H9 (cell line): Measurements from ENCODE around the gene TMEM204. TPM values are rescaled to one million over a fixed set of nuclear protein-coding genes. Genes with fewer than 3 reads are reported as not detected.

Experiments used
- DNase-seq: peaks from one replicate; pipeline ENCODE4 v3.0.0-alpha.2; 2017
- H2AFZ ChIP-seq: one replicate; pipeline ENCODE4 v1.6.1; 2013; ENCODE audit warnings: mild to moderate bottlenecking, low read length, control low read depth, moderate library complexity
- H2AK5ac ChIP-seq: 2 replicates; pipeline ENCODE4 v1.6.1; 2013; ENCODE audit warnings: low read length, control low read depth, mixed read lengths; ENCODE audit not compliant: insufficient read length
- H2BK120ac ChIP-seq: one replicate; pipeline ENCODE4 v1.6.1; 2013; ENCODE audit warnings: low read depth, mild to moderate bottlenecking, low read length, control low read depth, inconsistent platforms; ENCODE audit not compliant: poor library complexity, severe bottlenecking
- H2BK12ac ChIP-seq: 2 replicates; pipeline ENCODE4 v1.6.1; 2013; ENCODE audit warnings: low read length, control low read depth, mixed read lengths, low read depth; ENCODE audit not compliant: insufficient read length
- H2BK15ac ChIP-seq: 2 replicates; pipeline ENCODE4 v1.6.1; 2013; ENCODE audit warnings: low read depth, low read length, control low read depth
- H2BK20ac ChIP-seq: one replicate; pipeline ENCODE4 v1.6.1; 2013; ENCODE audit warnings: low read depth, mild to moderate bottlenecking, low read length, control low read depth, inconsistent platforms; ENCODE audit not compliant: poor library complexity, severe bottlenecking
- H2BK5ac ChIP-seq: 2 replicates; pipeline ENCODE4 v1.6.1; 2013; ENCODE audit warnings: low read length, control low read depth, mixed read lengths; ENCODE audit not compliant: insufficient read length
- H3K14ac ChIP-seq: 2 replicates; pipeline ENCODE4 v1.6.1; 2013; ENCODE audit warnings: low read length, control low read depth; ENCODE audit not compliant: insufficient read depth
- H3K18ac ChIP-seq: 2 replicates; pipeline ENCODE4 v1.6.1; 2013; ENCODE audit warnings: low read depth, mild to moderate bottlenecking, mixed read lengths, low read length, control low read depth; ENCODE audit not compliant: insufficient read length
- H3K23ac ChIP-seq: 2 replicates; pipeline ENCODE4 v1.6.1; 2013; ENCODE audit warnings: low read length, control low read depth, mixed read lengths, low read depth; ENCODE audit not compliant: insufficient read length
- H3K23me2 ChIP-seq: 2 replicates; pipeline ENCODE4 v1.6.1; 2013; ENCODE audit warnings: low read depth, mild to moderate bottlenecking, mixed read lengths, low read length, control low read depth; ENCODE audit not compliant: insufficient read length, poor library complexity, severe bottlenecking
- H3K27ac ChIP-seq: 2 replicates; pipeline ENCODE4 v1.5.1; 2013; ENCODE audit warnings: low read length, control low read depth, mixed read lengths, low read depth; ENCODE audit not compliant: insufficient read length
- H3K27me3 ChIP-seq: 2 replicates; pipeline ENCODE4 v1.6.1; 2013; ENCODE audit warnings: low read length, control low read depth, inconsistent platforms; ENCODE audit not compliant: insufficient read depth
- H3K4ac ChIP-seq: 2 replicates; pipeline ENCODE4 v1.6.1; 2013; ENCODE audit warnings: low read depth, mild to moderate bottlenecking, control low read depth, inconsistent platforms, low read length, moderate library complexity
- H3K4me1 ChIP-seq: 2 replicates; pipeline ENCODE4 v1.6.1; 2013; ENCODE audit warnings: low read length, control low read depth, inconsistent platforms; ENCODE audit not compliant: insufficient read depth
- H3K4me2 ChIP-seq: 2 replicates; pipeline ENCODE4 v1.6.1; 2013; ENCODE audit warnings: low read length, control low read depth, mixed read lengths; ENCODE audit not compliant: insufficient read length, insufficient read depth
- H3K56ac ChIP-seq: 2 replicates; pipeline ENCODE4 v1.6.1; 2013; ENCODE audit warnings: low read depth, mild to moderate bottlenecking, mixed read lengths, low read length, control low read depth; ENCODE audit not compliant: insufficient read length
- H3K79me1 ChIP-seq: 2 replicates; pipeline ENCODE4 v1.6.1; 2013; ENCODE audit warnings: low read depth, mild to moderate bottlenecking, moderate library complexity, low read length, control low read depth, inconsistent platforms; ENCODE audit not compliant: insufficient read depth, poor library complexity, severe bottlenecking
- H3K79me2 ChIP-seq: 2 replicates; pipeline ENCODE4 v1.6.1; 2013; ENCODE audit warnings: low read length, control low read depth, inconsistent platforms; ENCODE audit not compliant: insufficient read depth
- H3K9ac ChIP-seq: 2 replicates; pipeline ENCODE4 v1.6.1; 2013; ENCODE audit warnings: low read length, control low read depth, mixed read lengths; ENCODE audit not compliant: insufficient read length; ENCODE audit errors: extremely low read depth
- H3K9me3 ChIP-seq: one replicate; pipeline ENCODE4 v1.6.1; 2013; ENCODE audit warnings: low read depth, low read length, inconsistent platforms; ENCODE audit not compliant: control insufficient read depth
- H3T11ph ChIP-seq: one replicate; pipeline ENCODE4 v1.6.1; 2013; ENCODE audit warnings: mild to moderate bottlenecking, low read length, control low read depth, inconsistent platforms
- H4K20me1 ChIP-seq: one replicate; pipeline ENCODE4 v1.6.1; 2013; ENCODE audit not compliant: control insufficient read depth, insufficient read length, insufficient read depth
- H4K5ac ChIP-seq: 2 replicates; pipeline ENCODE4 v1.6.1; 2013; ENCODE audit warnings: low read depth, mild to moderate bottlenecking, mixed read lengths, low read length, control low read depth; ENCODE audit not compliant: insufficient read length
- H4K8ac ChIP-seq: replicated peaks from 2 replicates; pipeline ENCODE4 v1.6.1; 2013; ENCODE audit warnings: low read length, control low read depth, mixed read lengths, low read depth; ENCODE audit not compliant: insufficient read length
- H4K91ac ChIP-seq: 2 replicates; pipeline ENCODE4 v1.6.1; 2013; ENCODE audit warnings: low read depth, mild to moderate bottlenecking, moderate library complexity, mixed read lengths, low read length, control low read depth; ENCODE audit not compliant: insufficient read length
- H3K27ac Mint-ChIP-seq, 3 experiments: 2 replicates in 2 of 3; 3 replicates in 1 of 3; pipeline ENCODE4 v1.8.0; 2020 to 2021; ENCODE audit warnings: mixed read lengths in 3 of 3, mild to moderate bottlenecking in 1 of 3, moderate library complexity in 1 of 3
- H3K27me3 Mint-ChIP-seq: 2 replicates; pipeline ENCODE4 v1.8.0; 2021; ENCODE audit warnings: low read depth, mild to moderate bottlenecking, moderate library complexity, mixed read lengths
- H3K36me3 Mint-ChIP-seq, 3 experiments: 2 replicates in 2 of 3; 3 replicates in 1 of 3; pipeline ENCODE4 v1.8.0; 2020 to 2021; ENCODE audit warnings: low read depth in 3 of 3, mixed read lengths in 3 of 3; ENCODE audit not compliant: insufficient read depth in 1 of 3
- H3K4me1 Mint-ChIP-seq, 2 experiments: 2 replicates each; pipeline ENCODE4 v1.8.0; 2020; ENCODE audit warnings: mixed read lengths in 2 of 2
- H3K4me3 Mint-ChIP-seq, 2 experiments: 2 replicates in 1 of 2; 3 replicates in 1 of 2; pipeline ENCODE4 v1.8.0; 2020 to 2021; ENCODE audit warnings: mild to moderate bottlenecking in 2 of 2, mixed read lengths in 2 of 2, moderate library complexity in 1 of 2
- H3K9me3 Mint-ChIP-seq, 2 experiments: 2 replicates in 1 of 2; 3 replicates in 1 of 2; pipeline ENCODE4 v1.8.0; 2020; ENCODE audit warnings: mild to moderate bottlenecking in 2 of 2, mixed read lengths in 2 of 2, moderate library complexity in 1 of 2
- CTCF ChIP-seq: fragments of 200-600 bp; sonication (generic); conservative IDR thresholded peaks from 3 replicates; pipeline ENCODE4 v1.8.0; 2021; ENCODE audit warnings: antibody characterized with exemption, mild to moderate bottlenecking
- WGBS: extraction: QIAGEN DNeasy Blood & Tissue Kit; methylation state at CpG from one replicate; pipeline ENCODE4 v1.1.7; 2013; ENCODE audit warnings: missing lambda C conversion rate, low lambda C conversion rate, mixed read lengths; ENCODE audit not compliant: insufficient read length; ENCODE audit errors: extremely low coverage; 5-methylcytosine and 5-hydroxymethylcytosine counted together
- total RNA-seq: library from RNA; stranded (reverse); gene quantifications from 2 replicates; pipeline ENCODE4 v1.2.1, GENCODE V29; 2021

The TMEM204 gene
- total RNA-seq, 1 experiment from 2014 or later, result not detected

DNA sequence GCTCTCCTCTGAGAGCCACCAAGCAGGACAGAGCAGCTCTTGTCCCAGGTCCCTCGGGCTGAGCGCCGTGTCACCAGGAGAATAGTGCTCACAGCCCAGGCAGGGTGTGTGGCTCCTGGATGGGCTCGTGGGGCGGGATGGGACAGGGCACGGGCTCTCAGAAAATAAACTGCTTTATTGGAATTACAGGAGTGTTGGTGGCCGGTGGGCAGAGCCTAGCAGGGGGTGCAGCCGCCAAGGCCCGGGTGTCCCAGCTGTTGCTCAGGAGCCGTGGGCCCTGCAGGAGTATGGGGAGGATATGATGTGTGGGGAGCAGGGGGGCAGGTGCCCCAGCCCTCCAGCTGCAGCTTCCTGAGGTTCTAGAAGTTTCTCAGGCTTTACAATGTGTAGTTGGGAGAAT lies 23.2 kb upstream of the TMEM204 start:
- Histone ChIP-seq H2BK15ac (no peak overlapping the region), H3T11ph (no peak overlapping the region), H2BK20ac (no peak overlapping the region), H2BK12ac (no peak overlapping the region), H3K9me3 (no peaks in the 10 kb centered on the region), H3K27me3 (no peaks in the 10 kb centered on the region), H3K18ac (no peak overlapping the region), H3K79me1 (no peaks in the 10 kb centered on the region), H3K23me2 (no peaks in the 10 kb centered on the region), H3K27ac (no peak overlapping the region), H2AFZ (no peak overlapping the region), H2BK5ac (no peak overlapping the region), H3K4ac (no peak overlapping the region), H3K79me2 (no peaks in the 10 kb centered on the region), H4K20me1 (no peaks in the 10 kb centered on the region), H3K23ac (no peak overlapping the region), H4K5ac (no peak overlapping the region), H3K56ac (no peak overlapping the region), H4K8ac (no peak overlapping the region), H3K4me2 (no peak overlapping the region), H2BK120ac (no peak overlapping the region), H4K91ac (no peak overlapping the region), H2AK5ac (no peak overlapping the region), H3K9ac (no peak overlapping the region), H3K4me1 (no peaks in the 10 kb centered on the region), H3K14ac (no peak overlapping the region; the same call in 1 of the 2 replicates)
- peaks cover 11 to 42% (median 42%) of the 10 kb centered on the region in 3 experiments; a peak in 6 of 7 replicates for H3K36me3 Mint-ChIP-seq
- H3K4me1 Mint-ChIP-seq, result no peaks in the 10 kb centered on the region
- H3K27ac Mint-ChIP-seq, result peak overlapping the region in 2 of 3 experiments; percentile 49 to 61; a peak in 3 of 7 replicates
- DNase-seq, result no peak
- WGBS, result no CpG with 5 or more reads among the region's 10 CpGs
- H3K27me3 Mint-ChIP-seq, result no peaks in the 10 kb centered on the region; the same call in 1 of the 2 replicates
- peaks cover 6 to 15% of the 10 kb centered on the region in 2 experiments; a peak in 3 of 5 replicates for H3K9me3 Mint-ChIP-seq
- TF ChIP-seq CTCF, result no peak
- H3K4me3 Mint-ChIP-seq, result no peak overlapping the region
